HFFc6 (cell line): ENCODE results near the gene MST1R. TPM values are rescaled to one million over a fixed set of nuclear protein-coding genes. Genes with fewer than 3 reads are reported as not detected.

Source experiments
- DNase-seq: peaks from one replicate; pipeline ENCODE4 v3.0.0-alpha.2; 2018
- H3K27ac Mint-ChIP-seq: 2 replicates; pipeline ENCODE4 v1.8.0; 2020; ENCODE audit warnings: mild to moderate bottlenecking, mixed read lengths
- H3K27me3 Mint-ChIP-seq: 2 replicates; pipeline ENCODE4 v1.8.0; 2021; ENCODE audit warnings: mild to moderate bottlenecking, moderate library complexity, mixed read lengths; ENCODE audit not compliant: insufficient read depth
- H3K36me3 Mint-ChIP-seq: 2 replicates; pipeline ENCODE4 v1.8.0; 2021; ENCODE audit warnings: low read depth, mixed read lengths
- H3K4me1 Mint-ChIP-seq: 2 replicates; pipeline ENCODE4 v1.8.0; 2020; ENCODE audit warnings: low read depth, mixed read lengths
- H3K4me3 Mint-ChIP-seq: 2 replicates; pipeline ENCODE4 v1.8.0; 2020; ENCODE audit warnings: mild to moderate bottlenecking, moderate library complexity, mixed read lengths
- H3K9me3 Mint-ChIP-seq: 2 replicates; pipeline ENCODE4 v1.8.0; 2020; ENCODE audit warnings: mild to moderate bottlenecking, mixed read lengths
- total RNA-seq, 6 experiments: library from RNA; stranded (reverse); fragmentation: NEBNext Ultra II Directional; extraction: Animal tissue kit (Norgen Biotek cat#: 25700); gene quantifications; 2 replicates in 1 of 6; 3 replicates in 5 of 6; pipeline ENCODE4 v1.2.3, GENCODE V29; 2021
- TF ChIP-seq, protein P1 (sequence below): fragments of 200-600 bp; sonication (generic); IDR thresholded peaks from 2 replicates; pipeline ENCODE4 v1.5.0; 2021; ENCODE audit warnings: antibody characterized with exemption, mild to moderate bottlenecking

MST1R gene
- total RNA-seq, 6 experiments from 2014 or later: 0.34 to 1.1 (median 0.80) TPM

DNA sequence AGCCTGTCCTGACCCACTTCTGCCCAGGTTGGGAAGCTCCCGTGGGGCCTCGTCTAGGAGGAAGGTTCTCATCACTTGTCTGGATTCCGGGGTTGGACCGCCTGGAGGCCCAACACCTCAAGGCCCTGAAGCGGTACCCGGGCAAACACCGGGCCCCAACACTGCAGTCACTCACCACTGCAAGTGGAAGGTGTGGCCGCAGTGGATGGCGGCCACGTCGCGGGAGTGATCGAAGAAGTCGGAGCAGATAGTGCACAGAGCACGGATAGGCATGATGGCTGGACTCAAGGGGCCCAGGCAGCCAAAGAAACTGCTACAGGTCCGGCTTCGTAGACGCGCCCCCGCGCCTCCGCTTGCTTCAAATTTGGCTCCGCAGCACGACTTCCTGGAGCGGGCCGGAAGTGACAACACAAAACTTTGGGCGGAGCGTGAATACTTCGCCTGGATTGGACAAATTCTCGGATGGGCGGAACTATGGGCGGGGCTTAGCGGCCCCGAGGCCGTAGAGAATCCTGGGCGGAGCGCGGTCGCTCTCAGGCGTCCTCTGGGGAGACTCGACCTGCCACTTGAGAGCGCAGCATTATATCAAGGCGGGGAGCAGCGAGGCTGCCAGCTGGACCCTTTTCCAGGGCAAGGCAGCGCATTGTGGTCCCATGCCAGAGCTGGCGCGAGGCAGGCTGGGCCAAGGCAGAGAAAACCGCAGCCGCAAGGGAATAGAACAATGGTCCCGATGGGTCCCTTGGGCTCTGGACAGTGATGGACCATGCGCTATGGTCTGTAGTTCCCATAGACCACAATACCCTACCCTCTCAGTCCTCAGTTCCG lies 47.3 kb downstream of the MST1R start, which contains the start of gene TRAIP:
TRAIP (minus strand) TSS at position 384 of the 825 bp plus-strand sequence; CDS start at position 273, 111 bp downstream.
- TF ChIP-seq, protein P1, sequence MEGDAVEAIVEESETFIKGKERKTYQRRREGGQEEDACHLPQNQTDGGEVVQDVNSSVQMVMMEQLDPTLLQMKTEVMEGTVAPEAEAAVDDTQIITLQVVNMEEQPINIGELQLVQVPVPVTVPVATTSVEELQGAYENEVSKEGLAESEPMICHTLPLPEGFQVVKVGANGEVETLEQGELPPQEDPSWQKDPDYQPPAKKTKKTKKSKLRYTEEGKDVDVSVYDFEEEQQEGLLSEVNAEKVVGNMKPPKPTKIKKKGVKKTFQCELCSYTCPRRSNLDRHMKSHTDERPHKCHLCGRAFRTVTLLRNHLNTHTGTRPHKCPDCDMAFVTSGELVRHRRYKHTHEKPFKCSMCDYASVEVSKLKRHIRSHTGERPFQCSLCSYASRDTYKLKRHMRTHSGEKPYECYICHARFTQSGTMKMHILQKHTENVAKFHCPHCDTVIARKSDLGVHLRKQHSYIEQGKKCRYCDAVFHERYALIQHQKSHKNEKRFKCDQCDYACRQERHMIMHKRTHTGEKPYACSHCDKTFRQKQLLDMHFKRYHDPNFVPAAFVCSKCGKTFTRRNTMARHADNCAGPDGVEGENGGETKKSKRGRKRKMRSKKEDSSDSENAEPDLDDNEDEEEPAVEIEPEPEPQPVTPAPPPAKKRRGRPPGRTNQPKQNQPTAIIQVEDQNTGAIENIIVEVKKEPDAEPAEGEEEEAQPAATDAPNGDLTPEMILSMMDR: peak; percentile 10; the same call in 1 of the 2 replicates
- peak; percentile 90 for DNase-seq
- H3K4me1 Mint-ChIP-seq: peaks cover 12% of the 10 kb centered on the region
- no peaks in the 10 kb centered on the region for H3K9me3 Mint-ChIP-seq
- no peaks in the 10 kb centered on the region for H3K36me3 Mint-ChIP-seq
- peak within 1 kb of the TSS; percentile 97 for H3K4me3 Mint-ChIP-seq
- peak within 1 kb of the TSS; percentile 85 for H3K27ac Mint-ChIP-seq
- no peaks in the 10 kb centered on the region; the same call in 1 of the 2 replicates for H3K27me3 Mint-ChIP-seq

DNA sequence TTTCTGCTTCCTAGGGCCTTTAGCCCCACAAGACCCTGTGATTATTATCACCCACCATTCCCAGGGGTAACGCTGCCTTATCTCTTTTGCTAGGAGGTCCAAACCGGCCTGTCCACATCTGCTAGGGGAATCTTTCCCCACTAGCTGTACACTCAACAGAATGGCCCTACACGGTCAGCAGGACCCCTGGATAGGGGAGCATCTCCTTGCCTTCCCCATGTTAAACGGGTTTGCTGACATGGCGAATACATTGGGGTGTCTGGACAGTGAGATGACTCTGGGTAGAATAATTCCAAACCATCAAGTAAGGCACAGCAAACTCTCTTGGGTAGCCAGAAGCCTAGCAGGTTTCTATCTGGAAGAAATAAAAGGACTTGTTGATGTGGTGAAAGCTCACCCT lies 48.0 kb downstream of the MST1R start:
- no peak for DNase-seq
- peak overlapping the region; percentile 85 for H3K27ac Mint-ChIP-seq
- H3K27me3 Mint-ChIP-seq: no peaks in the 10 kb centered on the region; the same call in 1 of the 2 replicates
- peak overlapping the region; percentile 97 for H3K4me3 Mint-ChIP-seq
- H3K9me3 Mint-ChIP-seq: no peaks in the 10 kb centered on the region
- peaks cover 12% of the 10 kb centered on the region for H3K4me1 Mint-ChIP-seq
- TF ChIP-seq, protein P1: no peak
- H3K36me3 Mint-ChIP-seq: no peaks in the 10 kb centered on the region

DNA sequence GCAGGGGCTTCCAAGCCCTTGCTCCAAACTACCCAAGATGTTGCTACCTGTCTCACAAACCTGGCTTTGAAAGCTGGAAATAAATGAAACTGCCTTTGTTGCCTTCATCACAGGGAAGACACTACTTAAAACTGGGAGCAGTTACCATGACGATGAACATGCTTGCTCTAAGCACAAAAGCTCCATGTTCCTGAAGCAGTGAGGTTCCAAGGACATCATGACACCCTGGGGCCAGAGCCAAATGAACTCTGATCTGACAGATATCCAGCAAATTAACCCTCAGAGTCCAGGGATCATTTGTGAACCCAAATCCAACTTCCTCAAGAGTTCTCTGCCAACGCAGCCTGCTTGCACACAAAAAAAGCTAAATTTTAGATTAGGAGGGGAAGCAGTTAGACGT lies 58.0 kb downstream of the MST1R start:
- Mint-ChIP-seq H3K27me3 (no peaks in the 10 kb centered on the region; the same call in 1 of the 2 replicates), H3K36me3 (no peaks in the 10 kb centered on the region), H3K27ac (no peak overlapping the region), H3K4me3 (no peak overlapping the region), H3K9me3 (no peaks in the 10 kb centered on the region), H3K4me1 (peaks cover 17% of the 10 kb centered on the region)
- no peak for DNase-seq
- TF ChIP-seq, protein P1: no peak

- peak overlapping the region; percentile 42; the same call in 1 of the 2 replicates for H3K27ac Mint-ChIP-seq
- TF ChIP-seq, protein P1: no peak
- DNase-seq: no peak
- H3K27me3 Mint-ChIP-seq: no peaks in the 10 kb centered on the region; the same call in 1 of the 2 replicates
- H3K36me3 Mint-ChIP-seq: no peaks in the 10 kb centered on the region
- no peak overlapping the region for H3K4me3 Mint-ChIP-seq
- H3K4me1 Mint-ChIP-seq: peaks cover 17% of the 10 kb centered on the region
- H3K9me3 Mint-ChIP-seq: no peaks in the 10 kb centered on the region
Measured at GRCh38 chr3:49844464-49845183, 59.0 kb downstream of the MST1R start.

- no peak overlapping the region for H3K4me3 Mint-ChIP-seq
- H3K27ac Mint-ChIP-seq: no peak overlapping the region
- H3K27me3 Mint-ChIP-seq: no peaks in the 10 kb centered on the region; the same call in 1 of the 2 replicates
- no peak for DNase-seq
- TF ChIP-seq, protein P1: no peak
- H3K36me3 Mint-ChIP-seq: no peaks in the 10 kb centered on the region
- peaks cover 25% of the 10 kb centered on the region for H3K4me1 Mint-ChIP-seq
- H3K9me3 Mint-ChIP-seq: no peaks in the 10 kb centered on the region
Measured at GRCh38 chr3:49842843-49843517, 60.7 kb downstream of the MST1R start.
